H9 (cell line): ENCODE data around the gene HYAL3. TPM values are rescaled to one million over a fixed set of nuclear protein-coding genes. Genes with fewer than 3 reads are reported as not detected.

Experiments
- DNase-seq: peaks from one replicate; pipeline ENCODE4 v3.0.0-alpha.2; 2017
- H2AFZ ChIP-seq: one replicate; pipeline ENCODE4 v1.6.1; 2013; ENCODE audit warnings: mild to moderate bottlenecking, low read length, control low read depth, moderate library complexity
- H2AK5ac ChIP-seq: 2 replicates; pipeline ENCODE4 v1.6.1; 2013; ENCODE audit warnings: low read length, control low read depth, mixed read lengths; ENCODE audit not compliant: insufficient read length
- H2BK120ac ChIP-seq: one replicate; pipeline ENCODE4 v1.6.1; 2013; ENCODE audit warnings: low read depth, mild to moderate bottlenecking, low read length, control low read depth, inconsistent platforms; ENCODE audit not compliant: poor library complexity, severe bottlenecking
- H2BK12ac ChIP-seq: 2 replicates; pipeline ENCODE4 v1.6.1; 2013; ENCODE audit warnings: low read length, control low read depth, mixed read lengths, low read depth; ENCODE audit not compliant: insufficient read length
- H2BK15ac ChIP-seq: 2 replicates; pipeline ENCODE4 v1.6.1; 2013; ENCODE audit warnings: low read depth, low read length, control low read depth
- H2BK20ac ChIP-seq: one replicate; pipeline ENCODE4 v1.6.1; 2013; ENCODE audit warnings: low read depth, mild to moderate bottlenecking, low read length, control low read depth, inconsistent platforms; ENCODE audit not compliant: poor library complexity, severe bottlenecking
- H2BK5ac ChIP-seq: 2 replicates; pipeline ENCODE4 v1.6.1; 2013; ENCODE audit warnings: low read length, control low read depth, mixed read lengths; ENCODE audit not compliant: insufficient read length
- H3K14ac ChIP-seq: 2 replicates; pipeline ENCODE4 v1.6.1; 2013; ENCODE audit warnings: low read length, control low read depth; ENCODE audit not compliant: insufficient read depth
- H3K18ac ChIP-seq: 2 replicates; pipeline ENCODE4 v1.6.1; 2013; ENCODE audit warnings: low read depth, mild to moderate bottlenecking, mixed read lengths, low read length, control low read depth; ENCODE audit not compliant: insufficient read length
- H3K23ac ChIP-seq: 2 replicates; pipeline ENCODE4 v1.6.1; 2013; ENCODE audit warnings: low read length, control low read depth, mixed read lengths, low read depth; ENCODE audit not compliant: insufficient read length
- H3K23me2 ChIP-seq: 2 replicates; pipeline ENCODE4 v1.6.1; 2013; ENCODE audit warnings: low read depth, mild to moderate bottlenecking, mixed read lengths, low read length, control low read depth; ENCODE audit not compliant: insufficient read length, poor library complexity, severe bottlenecking
- H3K27ac ChIP-seq: 2 replicates; pipeline ENCODE4 v1.5.1; 2013; ENCODE audit warnings: low read length, control low read depth, mixed read lengths, low read depth; ENCODE audit not compliant: insufficient read length
- H3K27me3 ChIP-seq: 2 replicates; pipeline ENCODE4 v1.6.1; 2013; ENCODE audit warnings: low read length, control low read depth, inconsistent platforms; ENCODE audit not compliant: insufficient read depth
- H3K4ac ChIP-seq: 2 replicates; pipeline ENCODE4 v1.6.1; 2013; ENCODE audit warnings: low read depth, mild to moderate bottlenecking, control low read depth, inconsistent platforms, low read length, moderate library complexity
- H3K4me1 ChIP-seq: 2 replicates; pipeline ENCODE4 v1.6.1; 2013; ENCODE audit warnings: low read length, control low read depth, inconsistent platforms; ENCODE audit not compliant: insufficient read depth
- H3K4me2 ChIP-seq: 2 replicates; pipeline ENCODE4 v1.6.1; 2013; ENCODE audit warnings: low read length, control low read depth, mixed read lengths; ENCODE audit not compliant: insufficient read length, insufficient read depth
- H3K56ac ChIP-seq: 2 replicates; pipeline ENCODE4 v1.6.1; 2013; ENCODE audit warnings: low read depth, mild to moderate bottlenecking, mixed read lengths, low read length, control low read depth; ENCODE audit not compliant: insufficient read length
- H3K79me1 ChIP-seq: 2 replicates; pipeline ENCODE4 v1.6.1; 2013; ENCODE audit warnings: low read depth, mild to moderate bottlenecking, moderate library complexity, low read length, control low read depth, inconsistent platforms; ENCODE audit not compliant: insufficient read depth, poor library complexity, severe bottlenecking
- H3K79me2 ChIP-seq: 2 replicates; pipeline ENCODE4 v1.6.1; 2013; ENCODE audit warnings: low read length, control low read depth, inconsistent platforms; ENCODE audit not compliant: insufficient read depth
- H3K9ac ChIP-seq: 2 replicates; pipeline ENCODE4 v1.6.1; 2013; ENCODE audit warnings: low read length, control low read depth, mixed read lengths; ENCODE audit not compliant: insufficient read length; ENCODE audit errors: extremely low read depth
- H3K9me3 ChIP-seq: one replicate; pipeline ENCODE4 v1.6.1; 2013; ENCODE audit warnings: low read depth, low read length, inconsistent platforms; ENCODE audit not compliant: control insufficient read depth
- H3T11ph ChIP-seq: one replicate; pipeline ENCODE4 v1.6.1; 2013; ENCODE audit warnings: mild to moderate bottlenecking, low read length, control low read depth, inconsistent platforms
- H4K20me1 ChIP-seq: one replicate; pipeline ENCODE4 v1.6.1; 2013; ENCODE audit not compliant: control insufficient read depth, insufficient read length, insufficient read depth
- H4K5ac ChIP-seq: 2 replicates; pipeline ENCODE4 v1.6.1; 2013; ENCODE audit warnings: low read depth, mild to moderate bottlenecking, mixed read lengths, low read length, control low read depth; ENCODE audit not compliant: insufficient read length
- H4K8ac ChIP-seq: replicated peaks from 2 replicates; pipeline ENCODE4 v1.6.1; 2013; ENCODE audit warnings: low read length, control low read depth, mixed read lengths, low read depth; ENCODE audit not compliant: insufficient read length
- H4K91ac ChIP-seq: 2 replicates; pipeline ENCODE4 v1.6.1; 2013; ENCODE audit warnings: low read depth, mild to moderate bottlenecking, moderate library complexity, mixed read lengths, low read length, control low read depth; ENCODE audit not compliant: insufficient read length
- H3K27ac Mint-ChIP-seq, 3 experiments: 2 replicates in 2 of 3; 3 replicates in 1 of 3; pipeline ENCODE4 v1.8.0; 2020 to 2021; ENCODE audit warnings: mixed read lengths in 3 of 3, mild to moderate bottlenecking in 1 of 3, moderate library complexity in 1 of 3
- H3K27me3 Mint-ChIP-seq: 2 replicates; pipeline ENCODE4 v1.8.0; 2021; ENCODE audit warnings: low read depth, mild to moderate bottlenecking, moderate library complexity, mixed read lengths
- H3K36me3 Mint-ChIP-seq, 3 experiments: 2 replicates in 2 of 3; 3 replicates in 1 of 3; pipeline ENCODE4 v1.8.0; 2020 to 2021; ENCODE audit warnings: low read depth in 3 of 3, mixed read lengths in 3 of 3; ENCODE audit not compliant: insufficient read depth in 1 of 3
- H3K4me1 Mint-ChIP-seq, 2 experiments: 2 replicates each; pipeline ENCODE4 v1.8.0; 2020; ENCODE audit warnings: mixed read lengths in 2 of 2
- H3K4me3 Mint-ChIP-seq, 2 experiments: 2 replicates in 1 of 2; 3 replicates in 1 of 2; pipeline ENCODE4 v1.8.0; 2020 to 2021; ENCODE audit warnings: mild to moderate bottlenecking in 2 of 2, mixed read lengths in 2 of 2, moderate library complexity in 1 of 2
- H3K9me3 Mint-ChIP-seq, 2 experiments: 2 replicates in 1 of 2; 3 replicates in 1 of 2; pipeline ENCODE4 v1.8.0; 2020; ENCODE audit warnings: mild to moderate bottlenecking in 2 of 2, mixed read lengths in 2 of 2, moderate library complexity in 1 of 2
- WGBS: extraction: QIAGEN DNeasy Blood & Tissue Kit; methylation state at CpG from one replicate; pipeline ENCODE4 v1.1.7; 2013; ENCODE audit warnings: missing lambda C conversion rate, low lambda C conversion rate, mixed read lengths; ENCODE audit not compliant: insufficient read length; ENCODE audit errors: extremely low coverage; 5-methylcytosine and 5-hydroxymethylcytosine counted together
- total RNA-seq: library from RNA; stranded (reverse); gene quantifications from 2 replicates; pipeline ENCODE4 v1.2.1, GENCODE V29; 2021
- TF ChIP-seq, protein P1 (sequence below): fragments of 200-600 bp; sonication (generic); conservative IDR thresholded peaks from 3 replicates; pipeline ENCODE4 v1.8.0; 2021; ENCODE audit warnings: antibody characterized with exemption, mild to moderate bottlenecking

HYAL3 gene
- total RNA-seq, 1 experiment from 2014 or later = 3.1 TPM

- no CpG with 5 or more reads among the region's 31 CpGs for WGBS
These were observed 23.3 kb upstream of the HYAL3 start, which contains the start of gene HYAL2 for GRCh38 chr3:50322386-50323091. Gene HYAL2 (minus strand): TSS chr3:50322745. CDS start chr3:50320489, 2,256 bp downstream.

More at GRCh38 chr3:50322386-50323091, 23.3 kb upstream of the HYAL3 start, which contains the start of gene HYAL2:
- H2BK20ac ChIP-seq = no peak within 1 kb of the TSS
- H2AFZ ChIP-seq = no peak within 1 kb of the TSS
- no peak within 1 kb of the TSS for H3K23ac ChIP-seq
- no peak within 1 kb of the TSS for H2BK15ac ChIP-seq
- peaks cover 22 to 50% of the 10 kb centered on the region in 2 experiments for H3K4me1 Mint-ChIP-seq
- H3K9me3 ChIP-seq = no peaks in the 10 kb centered on the region
- TF ChIP-seq, protein P1, sequence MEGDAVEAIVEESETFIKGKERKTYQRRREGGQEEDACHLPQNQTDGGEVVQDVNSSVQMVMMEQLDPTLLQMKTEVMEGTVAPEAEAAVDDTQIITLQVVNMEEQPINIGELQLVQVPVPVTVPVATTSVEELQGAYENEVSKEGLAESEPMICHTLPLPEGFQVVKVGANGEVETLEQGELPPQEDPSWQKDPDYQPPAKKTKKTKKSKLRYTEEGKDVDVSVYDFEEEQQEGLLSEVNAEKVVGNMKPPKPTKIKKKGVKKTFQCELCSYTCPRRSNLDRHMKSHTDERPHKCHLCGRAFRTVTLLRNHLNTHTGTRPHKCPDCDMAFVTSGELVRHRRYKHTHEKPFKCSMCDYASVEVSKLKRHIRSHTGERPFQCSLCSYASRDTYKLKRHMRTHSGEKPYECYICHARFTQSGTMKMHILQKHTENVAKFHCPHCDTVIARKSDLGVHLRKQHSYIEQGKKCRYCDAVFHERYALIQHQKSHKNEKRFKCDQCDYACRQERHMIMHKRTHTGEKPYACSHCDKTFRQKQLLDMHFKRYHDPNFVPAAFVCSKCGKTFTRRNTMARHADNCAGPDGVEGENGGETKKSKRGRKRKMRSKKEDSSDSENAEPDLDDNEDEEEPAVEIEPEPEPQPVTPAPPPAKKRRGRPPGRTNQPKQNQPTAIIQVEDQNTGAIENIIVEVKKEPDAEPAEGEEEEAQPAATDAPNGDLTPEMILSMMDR = no peak
- peaks cover 19% of the 10 kb centered on the region for H3K23me2 ChIP-seq
- H3K9me3 Mint-ChIP-seq = no peaks in the 10 kb centered on the region
- no peaks in the 10 kb centered on the region for H4K20me1 ChIP-seq
- H4K91ac ChIP-seq = no peak within 1 kb of the TSS
- H3K27ac Mint-ChIP-seq = peak within 1 kb of the TSS; percentile 98 to 100 (median 99)
- H4K8ac ChIP-seq = no peak within 1 kb of the TSS
- H3K27me3 ChIP-seq = no peaks in the 10 kb centered on the region
- H3K4me2 ChIP-seq = peak within 1 kb of the TSS; percentile 37
- H3K18ac ChIP-seq = peak within 1 kb of the TSS; percentile 41
- H3K79me2 ChIP-seq = peaks cover 8% of the 10 kb centered on the region; the same call in 1 of the 2 replicates
- H3K27me3 Mint-ChIP-seq = no peaks in the 10 kb centered on the region
- no peak within 1 kb of the TSS for H4K5ac ChIP-seq
- no peak within 1 kb of the TSS for H2BK120ac ChIP-seq
- H2AK5ac ChIP-seq = no peak within 1 kb of the TSS
- peaks cover 4% of the 10 kb centered on the region for H3K79me1 ChIP-seq
- peaks cover 31 to 49% (median 37%) of the 10 kb centered on the region in 3 experiments for H3K36me3 Mint-ChIP-seq
- peak within 1 kb of the TSS; percentile 85 to 90 for H3K4me3 Mint-ChIP-seq
- no peak within 1 kb of the TSS for H3K27ac ChIP-seq
- H2BK5ac ChIP-seq = no peak within 1 kb of the TSS
- peak within 1 kb of the TSS; percentile 87 for H3K9ac ChIP-seq
- no peak within 1 kb of the TSS for H2BK12ac ChIP-seq
- no peak within 1 kb of the TSS for H3K4ac ChIP-seq
- H3K56ac ChIP-seq = no peak within 1 kb of the TSS
- H3K4me1 ChIP-seq = peaks cover 6% of the 10 kb centered on the region; the same call in 1 of the 2 replicates
- peak; percentile 67 for DNase-seq
- peak within 1 kb of the TSS; percentile 36; the same call in 1 of the 2 replicates for H3K14ac ChIP-seq
- no peak within 1 kb of the TSS for H3T11ph ChIP-seq
